ENCODE results near the gene ENG. TPM values are rescaled to one million over a fixed set of nuclear protein-coding genes. Genes with fewer than 3 reads are reported as not detected.
"Not testable (repeated sequence)": the region's sequence is repeated elsewhere in the genome, so short reads cannot be mapped to it uniquely, and the experiment has no call there.

The ENG gene
- total and polyA plus RNA-seq, 5 donors: 275 to 462 (median 362) TPM

- ATAC-seq (no peak), DNase-seq (peak in 2 of 3 donors; percentile 27 to 66)
- peaks cover 6% of the 10 kb centered on the region for H3K4me1 ChIP-seq (ENCODE audit: control insufficient read depth, insufficient read depth, low read length)
- WGBS: 84% methylated on average over 26 of the region's 26 CpGs
- H3K4me3 ChIP-seq (ENCODE audit: low read length): no peak overlapping the region
- H3K27ac ChIP-seq (ENCODE audit: low read length): no peak overlapping the region
- H3K27me3 ChIP-seq (ENCODE audit: control insufficient read depth, insufficient read depth): no peaks in the 10 kb centered on the region
- intact Hi-C loops (cut with DNase I): loop anchor here in 1 of 4 donors (5.0 kb wide), 1 partner anchor 51 kb away; the partner anchor contains the start of gene TOR2A
- H3K9me3 ChIP-seq (ENCODE audit: control insufficient read depth, low read length): no peaks in the 10 kb centered on the region
Measured at GRCh38 chr9:127788337-127789011, 66.0 kb downstream of the ENG start.

DNA sequence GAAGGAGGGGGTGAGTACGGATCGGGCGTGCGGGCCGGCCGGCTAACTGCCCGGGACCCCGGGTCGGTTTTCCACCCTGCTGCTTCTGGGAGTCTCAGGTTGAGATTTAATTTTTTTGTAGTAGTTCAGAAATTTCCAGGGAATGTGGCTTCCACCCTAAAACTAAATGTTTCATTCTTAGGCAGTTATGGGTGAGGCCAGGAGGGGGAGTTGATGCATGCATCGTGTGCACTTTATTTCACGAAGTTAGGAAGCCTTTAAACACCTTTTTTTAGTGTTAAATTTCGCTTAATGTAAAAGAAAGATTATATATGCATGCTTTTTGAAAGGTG lies 67.7 kb downstream of the ENG start:
- peak in 1 of 3 donors; percentile 61 for DNase-seq
- whole genome bisulfite sequencing: under 1% methylated on average over 12 of the region's 12 CpGs
- intact Hi-C loops (cut with DNase I): loop anchor here in 1 of 4 donors (5.0 kb wide), 1 partner anchor 49 kb away; the partner anchor contains the start of gene TOR2A
- H3K27ac ChIP-seq (ENCODE audit: low read length): peak overlapping the region; percentile 61
- peak overlapping the region; percentile 73 for H3K4me3 ChIP-seq (ENCODE audit: low read length)
- no peaks in the 10 kb centered on the region for H3K9me3 ChIP-seq (ENCODE audit: control insufficient read depth, low read length)
- peaks cover 2% of the 10 kb centered on the region for H3K4me1 ChIP-seq (ENCODE audit: control insufficient read depth, insufficient read depth, low read length)
- H3K27me3 ChIP-seq (ENCODE audit: control insufficient read depth, insufficient read depth): no peaks in the 10 kb centered on the region
- no peak for ATAC-seq

DNA sequence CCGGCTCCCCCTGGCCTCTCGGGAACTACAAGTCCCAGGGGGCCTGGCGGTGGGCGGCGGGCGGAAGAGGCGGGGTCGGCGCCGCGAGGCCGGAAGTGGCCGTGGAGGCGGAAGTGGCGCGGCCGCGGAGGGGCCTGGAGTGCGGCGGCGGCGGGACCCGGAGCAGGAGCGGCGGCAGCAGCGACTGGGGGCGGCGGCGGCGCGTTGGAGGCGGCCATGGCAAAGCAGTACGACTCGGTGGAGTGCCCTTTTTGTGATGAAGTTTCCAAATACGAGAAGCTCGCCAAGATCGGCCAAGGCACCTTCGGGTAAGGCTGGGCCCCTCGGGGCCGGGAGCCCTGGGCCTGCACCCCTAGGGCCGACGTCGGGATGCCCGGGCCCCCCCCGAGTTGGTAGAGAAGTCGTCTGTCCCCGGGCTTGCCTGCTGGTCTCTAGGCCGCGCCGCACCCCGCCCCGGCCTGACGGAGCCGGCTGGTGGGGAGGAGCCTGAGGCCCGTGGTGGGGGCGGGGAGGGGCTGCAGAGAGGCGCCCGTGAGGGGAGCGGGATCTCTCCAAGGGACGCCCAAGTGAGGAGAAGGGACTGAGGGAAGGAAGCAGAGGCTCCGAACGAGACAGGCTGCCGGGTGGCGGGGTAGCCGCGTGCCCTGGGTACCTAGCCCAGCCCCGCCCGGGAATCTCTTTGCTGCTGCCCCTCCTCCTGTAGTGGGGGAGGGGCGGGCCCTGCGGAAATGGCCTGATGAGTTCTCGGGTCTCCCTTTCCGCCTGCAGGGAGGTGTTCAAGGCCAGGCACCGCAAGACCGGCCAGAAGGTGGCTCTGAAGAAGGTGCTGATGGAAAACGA lies 68.3 kb downstream of the ENG start, which contains the start of gene CDK9:
CDK9 (plus strand) TSS at position 102 of the 840 bp plus-strand sequence; CDS start at position 217, 115 bp downstream.
- H3K9me3 ChIP-seq (ENCODE audit: control insufficient read depth, low read length): no peaks in the 10 kb centered on the region
- no peaks in the 10 kb centered on the region for H3K27me3 ChIP-seq (ENCODE audit: control insufficient read depth, insufficient read depth)
- H3K4me3 ChIP-seq (ENCODE audit: low read length): peak within 1 kb of the TSS; percentile 73
- WGBS: under 1% methylated on average over 75 of the region's 75 CpGs
- peak; percentile 77 to 81 for ATAC-seq
- peak; percentile 90 to 97 (median 96) for DNase-seq
- intact Hi-C loops (cut with DNase I): loop anchor here in 2 of 4 donors (2.0 to 5.0 kb wide), 2 partner anchors 49 to 51 kb away; partner anchors contain the start of gene TOR2A (in 2 of the 2)
- peaks cover 2% of the 10 kb centered on the region for H3K4me1 ChIP-seq (ENCODE audit: control insufficient read depth, insufficient read depth, low read length)
- peak within 1 kb of the TSS; percentile 99 for H3K27ac ChIP-seq (ENCODE audit: low read length)

DNA sequence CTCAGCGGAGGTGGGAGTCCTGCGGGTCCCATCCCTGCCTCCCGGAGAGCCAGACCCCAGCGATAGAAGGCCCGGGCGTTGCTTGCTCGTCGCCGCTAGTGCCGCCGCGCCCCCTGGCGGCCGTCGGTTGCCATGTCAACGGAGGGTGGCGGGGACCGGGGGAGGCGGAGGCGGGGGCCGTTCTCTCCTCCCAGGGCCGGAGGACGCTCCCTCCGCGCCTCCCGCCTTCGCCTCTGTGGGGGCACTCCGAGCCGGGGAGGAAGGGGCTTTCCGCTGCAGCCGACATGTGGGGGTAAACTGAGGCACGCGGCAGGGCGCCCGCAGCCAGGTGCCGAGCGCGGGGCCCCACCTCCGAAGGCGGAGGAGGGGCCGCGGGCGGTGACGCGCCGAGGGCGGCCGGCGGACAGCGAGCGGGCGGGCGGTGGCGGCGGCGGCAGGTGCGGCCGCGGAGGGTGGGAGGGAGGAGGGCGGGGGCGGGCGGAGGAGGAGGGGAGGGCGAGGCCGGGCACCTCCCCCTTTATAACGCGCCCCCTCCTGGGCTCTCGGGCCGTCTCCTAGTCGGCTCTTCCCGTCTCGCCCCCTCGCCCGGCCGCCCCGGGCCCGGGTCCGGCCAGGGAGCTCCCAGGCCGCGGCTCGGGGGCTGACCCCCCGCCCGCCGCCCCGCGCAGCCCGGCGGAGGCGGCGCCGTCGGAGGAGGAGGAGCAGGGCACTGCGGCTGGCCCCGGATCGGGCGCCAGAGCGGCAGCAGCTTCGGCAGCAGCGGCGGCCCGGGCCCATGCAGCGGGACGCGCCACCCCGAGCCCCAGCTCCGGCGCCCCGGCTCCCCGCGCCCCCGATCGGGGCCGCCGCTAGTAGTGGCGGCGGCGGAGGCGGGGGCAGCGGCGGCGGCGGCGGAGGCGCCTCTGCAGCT lies 69.2 kb downstream of the ENG start:
- Histone ChIP-seq H3K27me3 (ENCODE audit: control insufficient read depth, insufficient read depth) (no peaks in the 10 kb centered on the region), H3K9me3 (ENCODE audit: control insufficient read depth, low read length) (no peaks in the 10 kb centered on the region), H3K4me3 (ENCODE audit: low read length) (peak overlapping the region; percentile 73), H3K27ac (ENCODE audit: low read length) (peak overlapping the region; percentile 99), H3K4me1 (ENCODE audit: control insufficient read depth, insufficient read depth, low read length) (peaks cover 2% of the 10 kb centered on the region)
- peak; percentile 88 to 96 (median 95) for DNase-seq
- under 1% methylated on average over 120 of the region's 123 CpGs for WGBS
- intact Hi-C loops (cut with DNase I): loop anchor here in 2 of 4 donors (2.0 to 5.0 kb wide), 2 partner anchors 48 to 50 kb away; partner anchors contain the start of gene TOR2A (in 2 of the 2)
- ATAC-seq: peak; percentile 61 to 69

DNA sequence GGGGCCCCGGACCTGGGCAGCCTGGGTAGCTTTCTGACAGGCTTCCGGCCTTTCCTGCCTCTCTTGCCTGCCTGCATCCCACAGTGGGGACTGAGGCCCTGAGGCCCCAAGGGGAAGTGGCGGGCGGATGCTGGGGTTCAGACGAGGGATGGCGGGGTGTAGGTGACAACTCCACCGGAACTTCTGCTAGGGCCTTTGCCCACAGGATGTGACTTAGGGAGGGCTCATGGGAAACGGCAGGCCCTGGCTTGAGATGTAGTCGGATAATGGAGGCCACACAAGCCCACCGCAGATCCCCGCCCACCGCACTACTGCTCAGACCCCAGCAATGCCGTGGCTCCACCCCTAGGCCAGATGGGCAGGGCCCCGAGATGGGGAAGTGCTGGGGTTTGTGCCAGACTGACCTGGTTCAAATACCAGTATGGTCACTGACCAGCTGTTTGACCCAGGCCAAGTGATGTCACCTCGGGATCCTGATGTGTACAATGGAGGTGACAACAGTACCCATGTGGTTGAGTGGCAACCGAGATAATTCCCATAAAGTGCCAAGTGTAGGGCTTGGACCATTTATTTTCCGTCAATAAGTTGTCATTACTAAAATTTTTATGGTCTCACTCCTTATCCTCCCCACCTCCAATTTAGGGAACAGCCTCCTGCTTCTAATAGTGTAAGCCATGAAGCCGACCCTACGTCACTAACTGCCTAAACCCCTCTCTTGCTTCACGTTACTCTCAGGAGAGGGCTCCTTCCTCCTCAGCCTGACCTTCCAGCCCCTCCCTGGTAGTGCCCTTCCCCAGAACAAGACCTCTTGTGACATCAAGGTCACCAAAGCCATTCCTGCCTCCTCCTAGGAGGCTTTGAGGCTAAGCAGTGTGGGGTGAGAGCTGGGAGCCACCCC lies 71.1 kb downstream of the ENG start:
- 61% methylated on average over 20 of the region's 20 CpGs for WGBS
- intact Hi-C loops (cut with DNase I): loop anchor here in 1 of 4 donors (2.0 kb wide), 1 partner anchor 49 kb away; the partner anchor contains the start of gene TOR2A
- H3K27ac ChIP-seq (ENCODE audit: low read length): no peak overlapping the region
- H3K27me3 ChIP-seq (ENCODE audit: control insufficient read depth, insufficient read depth): no peaks in the 10 kb centered on the region
- no peak overlapping the region for H3K4me3 ChIP-seq (ENCODE audit: low read length)
- DNase-seq: peak; percentile 51 to 82 (median 80)
- ATAC-seq: no peak
- H3K4me1 ChIP-seq (ENCODE audit: control insufficient read depth, insufficient read depth, low read length): no peaks in the 10 kb centered on the region
- no peaks in the 10 kb centered on the region for H3K9me3 ChIP-seq (ENCODE audit: control insufficient read depth, low read length)

GRCh38 chr9:127781806-127782205 lies 72.7 kb downstream of the ENG start:
- H3K27me3 ChIP-seq (ENCODE audit: control insufficient read depth, insufficient read depth): no peaks in the 10 kb centered on the region
- no peaks in the 10 kb centered on the region for H3K4me1 ChIP-seq (ENCODE audit: control insufficient read depth, insufficient read depth, low read length)
- WGBS: 92% methylated on average over 4 of the region's 4 CpGs
- ATAC-seq (no peak), DNase-seq (no peak)
- intact Hi-C loops (cut with DNase I): no loop called here
- H3K9me3 ChIP-seq (ENCODE audit: control insufficient read depth, low read length): no peaks in the 10 kb centered on the region
- no peak overlapping the region for H3K4me3 ChIP-seq (ENCODE audit: low read length)
- H3K27ac ChIP-seq (ENCODE audit: low read length): no peak overlapping the region

GRCh38 chr9:127780909-127781308 lies 73.5 kb downstream of the ENG start:
- intact Hi-C loops (cut with DNase I); H3K4me1 ChIP-seq (ENCODE audit: control insufficient read depth, insufficient read depth, low read length); H3K27me3 ChIP-seq (ENCODE audit: control insufficient read depth, insufficient read depth); DNase-seq; H3K27ac ChIP-seq (ENCODE audit: low read length); ATAC-seq; H3K4me3 ChIP-seq (ENCODE audit: low read length); H3K9me3 ChIP-seq (ENCODE audit: control insufficient read depth, low read length): not testable (repeated sequence)
- 90% methylated on average over 9 of the region's 9 CpGs for WGBS

DNA sequence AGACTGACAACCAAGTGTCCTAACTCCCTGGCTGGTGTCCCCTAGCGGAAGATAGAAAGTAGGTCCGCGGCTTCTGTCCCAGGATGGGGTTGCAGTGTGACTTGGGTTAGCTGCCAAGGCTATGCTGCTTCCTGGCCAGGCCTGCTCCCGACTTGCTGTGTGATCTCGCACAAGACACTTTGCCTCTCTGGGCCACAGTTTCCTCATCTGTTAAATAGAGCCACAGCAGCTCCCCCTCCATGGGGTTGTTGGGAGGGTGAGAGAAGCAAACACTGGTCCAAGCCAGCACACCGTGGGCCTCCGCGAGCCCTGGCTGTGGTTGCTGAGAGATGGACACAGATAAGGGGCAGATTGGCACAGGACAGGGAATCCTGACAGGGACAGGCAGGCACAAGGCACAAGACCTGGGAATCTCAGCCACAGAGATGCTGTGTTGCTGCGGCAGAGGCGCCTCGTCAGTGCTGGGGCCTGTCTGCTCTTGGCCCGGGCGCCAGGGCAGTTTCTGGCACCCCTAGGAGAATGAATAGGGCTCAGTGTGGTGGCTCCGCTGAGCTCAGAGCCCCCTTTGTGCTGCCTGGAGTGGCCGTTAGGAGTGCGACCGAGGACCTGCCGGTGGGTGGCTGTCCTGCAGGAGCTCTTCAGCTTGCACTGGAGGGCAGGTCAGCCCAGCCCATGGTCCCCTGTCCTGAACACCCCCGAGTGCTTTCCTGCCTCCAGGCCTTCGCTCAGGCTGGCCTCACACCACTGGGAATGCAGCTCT lies 74.2 kb downstream of the ENG start:
- Histone ChIP-seq H3K27ac (ENCODE audit: low read length) (no peak overlapping the region), H3K4me3 (ENCODE audit: low read length) (no peak overlapping the region), H3K27me3 (ENCODE audit: control insufficient read depth, insufficient read depth) (no peaks in the 10 kb centered on the region), H3K4me1 (ENCODE audit: control insufficient read depth, insufficient read depth, low read length) (no peaks in the 10 kb centered on the region), H3K9me3 (ENCODE audit: control insufficient read depth, low read length) (no peaks in the 10 kb centered on the region)
- DNase-seq (no peak), ATAC-seq (no peak)
- 72% methylated on average over 20 of the region's 20 CpGs for WGBS
- intact Hi-C loops (cut with DNase I): no loop called here

Data from right cardiac atrium (tissue), 5 donors.